ENCODE results near the gene USF1. TPM values are rescaled to one million over a fixed set of nuclear protein-coding genes. Genes with fewer than 3 reads are reported as not detected.

Gene USF1
- total and polyA plus RNA-seq, 7 experiments from 2014 or later = 3.9 to 115 (median 76.0) TPM

- H3K27me3 ChIP-seq (ENCODE audit: control insufficient read depth in 2 of 2, insufficient read depth in 2 of 2, low read length in 2 of 2) = no peaks in the 10 kb centered on the region
- H3K27ac ChIP-seq (ENCODE audit: low read depth, low read length) = no peak overlapping the region
- Mint-ChIP-seq H3K36me3 (no peaks in the 10 kb centered on the region), H3K27ac (no peak overlapping the region), H3K4me1 (peaks cover under 1 to 11% (median 2%) of the 10 kb centered on the region in 7 donors), H3K9me3 (peaks cover 0 to 5% (median 0%) of the 10 kb centered on the region in 11 donors), H3K27me3 (peaks cover 0 to 4% (median 0%) of the 10 kb centered on the region in 5 donors), H3K4me3 (no peak overlapping the region)
- CTCF ChIA-PET = no interaction called here
- H3K4me1 ChIP-seq (ENCODE audit: control insufficient read depth in 2 of 2, insufficient read depth in 2 of 2, low read length in 2 of 2) = no peaks in the 10 kb centered on the region
- H3K9me3 ChIP-seq (ENCODE audit: control insufficient read depth in 2 of 3, low read length in 3 of 3) = no peaks in the 10 kb centered on the region
- POLR2A ChIA-PET = interaction anchor here (1.3 to 2.7 kb wide), 2 partner anchors 12 to 14 kb away, joined by 4 to 8 read pairs; partner anchors contain the start of gene KLHDC9
- H3K4me3 ChIP-seq (ENCODE audit: low read length) = no peak overlapping the region
- intact Hi-C loops (cut with micrococcal nuclease) = no loop called here
- H3K36me3 ChIP-seq (ENCODE audit: control insufficient read depth in 2 of 3, insufficient read depth in 3 of 3, low read length in 3 of 3) = no peaks in the 10 kb centered on the region
- ATAC-seq = no peak
- no peak for DNase-seq
Observed at GRCh38 chr1:161085165-161085564, 39.4 kb upstream of the USF1 start.

GRCh38 chr1:161084597-161084988 lies 38.8 kb upstream of the USF1 start:
- H3K27ac ChIP-seq (ENCODE audit: low read depth, low read length) = no peak overlapping the region
- no peaks in the 10 kb centered on the region for H3K36me3 ChIP-seq (ENCODE audit: control insufficient read depth in 2 of 3, insufficient read depth in 3 of 3, low read length in 3 of 3)
- H3K27me3 Mint-ChIP-seq = peaks cover 0 to 4% (median 0%) of the 10 kb centered on the region in 5 donors
- ATAC-seq = no peak
- POLR2A ChIA-PET = interaction anchor here (0.8 to 2.7 kb wide), 3 partner anchors 13 to 56 kb away, joined by 3 to 8 read pairs (median 4); partner anchors contain the start of gene KLHDC9
- no peaks in the 10 kb centered on the region for H3K27me3 ChIP-seq (ENCODE audit: control insufficient read depth in 2 of 2, insufficient read depth in 2 of 2, low read length in 2 of 2)
- no peaks in the 10 kb centered on the region for H3K9me3 ChIP-seq (ENCODE audit: control insufficient read depth in 2 of 3, low read length in 3 of 3)
- no peaks in the 10 kb centered on the region for H3K36me3 Mint-ChIP-seq
- H3K4me3 Mint-ChIP-seq = no peak overlapping the region
- H3K27ac Mint-ChIP-seq = no peak overlapping the region
- no peak for DNase-seq
- intact Hi-C loops (cut with micrococcal nuclease) = no loop called here
- no peaks in the 10 kb centered on the region for H3K4me1 ChIP-seq (ENCODE audit: control insufficient read depth in 2 of 2, insufficient read depth in 2 of 2, low read length in 2 of 2)
- H3K9me3 Mint-ChIP-seq = peaks cover 0 to 5% (median 0%) of the 10 kb centered on the region in 11 donors
- H3K4me1 Mint-ChIP-seq = peaks cover 0 to 11% (median 0%) of the 10 kb centered on the region in 7 donors
- CTCF ChIA-PET = interaction anchor here (0.8 to 1.1 kb wide), 2 partner anchors 8 to 85 kb away, joined by 3 read pairs; no protein-coding TSS in a partner anchor
- H3K4me3 ChIP-seq (ENCODE audit: low read length) = no peak overlapping the region

- ChIA-PET CTCF (interaction anchor here (0.8 to 1.1 kb wide), 2 partner anchors 9 to 86 kb away, joined by 3 read pairs; no protein-coding TSS in a partner anchor), POLR2A (interaction anchor here (0.8 to 2.7 kb wide), 3 partner anchors 13 to 56 kb away, joined by 3 to 8 read pairs (median 4); partner anchors contain the start of gene KLHDC9)
- H3K27ac Mint-ChIP-seq = no peak overlapping the region
- Histone ChIP-seq H3K9me3 (ENCODE audit: control insufficient read depth in 2 of 3, low read length in 3 of 3) (no peaks in the 10 kb centered on the region), H3K36me3 (ENCODE audit: control insufficient read depth in 2 of 3, insufficient read depth in 3 of 3, low read length in 3 of 3) (no peaks in the 10 kb centered on the region), H3K27me3 (ENCODE audit: control insufficient read depth in 2 of 2, insufficient read depth in 2 of 2, low read length in 2 of 2) (no peaks in the 10 kb centered on the region), H3K4me3 (ENCODE audit: low read length) (no peak overlapping the region), H3K27ac (ENCODE audit: low read depth, low read length) (no peak overlapping the region), H3K4me1 (ENCODE audit: control insufficient read depth in 2 of 2, insufficient read depth in 2 of 2, low read length in 2 of 2) (no peaks in the 10 kb centered on the region)
- DNase-seq = no peak
- peaks cover 0 to 4% (median 0%) of the 10 kb centered on the region in 5 donors for H3K27me3 Mint-ChIP-seq
- H3K36me3 Mint-ChIP-seq = no peaks in the 10 kb centered on the region
- intact Hi-C loops (cut with micrococcal nuclease) = no loop called here
- ATAC-seq = no peak
- H3K4me1 Mint-ChIP-seq = peaks cover 0 to 11% (median 0%) of the 10 kb centered on the region in 7 donors
- peaks cover 0 to 5% (median 0%) of the 10 kb centered on the region in 11 donors for H3K9me3 Mint-ChIP-seq
- H3K4me3 Mint-ChIP-seq = no peak overlapping the region
Observed at GRCh38 chr1:161083748-161084596, 38.2 kb upstream of the USF1 start.

- intact Hi-C loops (cut with micrococcal nuclease) = no loop called here
- H3K9me3 Mint-ChIP-seq = peaks cover 0 to 5% (median 0%) of the 10 kb centered on the region in 11 donors
- no peak overlapping the region for H3K27ac Mint-ChIP-seq
- ATAC-seq (peak; percentile 92), DNase-seq (peak in 1 of 9 donors; percentile 24)
- H3K36me3 ChIP-seq (ENCODE audit: control insufficient read depth in 2 of 3, insufficient read depth in 3 of 3, low read length in 3 of 3) = no peaks in the 10 kb centered on the region
- H3K36me3 Mint-ChIP-seq = no peaks in the 10 kb centered on the region
- H3K27me3 Mint-ChIP-seq = peaks cover 0 to 4% (median 0%) of the 10 kb centered on the region in 5 donors
- no peaks in the 10 kb centered on the region for H3K27me3 ChIP-seq (ENCODE audit: control insufficient read depth in 2 of 2, insufficient read depth in 2 of 2, low read length in 2 of 2)
- POLR2A ChIA-PET = no interaction called here
- H3K27ac ChIP-seq (ENCODE audit: low read depth, low read length) = no peak overlapping the region
- no peaks in the 10 kb centered on the region for H3K9me3 ChIP-seq (ENCODE audit: control insufficient read depth in 2 of 3, low read length in 3 of 3)
- peaks cover 0 to 10% (median 0%) of the 10 kb centered on the region in 7 donors for H3K4me1 Mint-ChIP-seq
- no peaks in the 10 kb centered on the region for H3K4me1 ChIP-seq (ENCODE audit: control insufficient read depth in 2 of 2, insufficient read depth in 2 of 2, low read length in 2 of 2)
- CTCF ChIA-PET = interaction anchor here (0.6 kb wide), 1 partner anchor 10 kb away, joined by 4 read pairs; no protein-coding TSS in a partner anchor
- H3K4me3 ChIP-seq (ENCODE audit: low read length) = no peak overlapping the region
- no peak overlapping the region for H3K4me3 Mint-ChIP-seq
Observed at GRCh38 chr1:161082996-161083747, 37.4 kb upstream of the USF1 start.

- Mint-ChIP-seq H3K4me1 (peaks cover 0 to 10% (median 0%) of the 10 kb centered on the region in 7 donors), H3K4me3 (peak overlapping the region in 1 of 10 donors; percentile 52), H3K27ac (peak overlapping the region in 1 of 9 donors; percentile 44), H3K9me3 (peaks cover 0 to 4% (median 0%) of the 10 kb centered on the region in 11 donors), H3K36me3 (no peaks in the 10 kb centered on the region), H3K27me3 (peaks cover 0 to 4% (median 0%) of the 10 kb centered on the region in 5 donors)
- H3K36me3 ChIP-seq (ENCODE audit: control insufficient read depth in 2 of 3, insufficient read depth in 3 of 3, low read length in 3 of 3) = no peaks in the 10 kb centered on the region
- H3K4me1 ChIP-seq (ENCODE audit: control insufficient read depth in 2 of 2, insufficient read depth in 2 of 2, low read length in 2 of 2) = no peaks in the 10 kb centered on the region
- H3K4me3 ChIP-seq (ENCODE audit: low read length) = no peak overlapping the region
- no peaks in the 10 kb centered on the region for H3K27me3 ChIP-seq (ENCODE audit: control insufficient read depth in 2 of 2, insufficient read depth in 2 of 2, low read length in 2 of 2)
- no peak for ATAC-seq
- intact Hi-C loops (cut with micrococcal nuclease) = no loop called here
- DNase-seq = no peak
- no peak overlapping the region for H3K27ac ChIP-seq (ENCODE audit: low read depth, low read length)
- H3K9me3 ChIP-seq (ENCODE audit: control insufficient read depth in 2 of 3, low read length in 3 of 3) = no peaks in the 10 kb centered on the region
- CTCF ChIA-PET = interaction anchor here (0.6 kb wide), 1 partner anchor 10 kb away, joined by 4 read pairs; no protein-coding TSS in a partner anchor
- POLR2A ChIA-PET = no interaction called here
Observed at GRCh38 chr1:161082483-161082882, 36.7 kb upstream of the USF1 start.

- POLR2A ChIA-PET = interaction anchor here (0.7 kb wide), 1 partner anchor 11 kb away, joined by 3 read pairs; no protein-coding TSS in a partner anchor
Observed at GRCh38 chr1:161081519-161081918, 35.7 kb upstream of the USF1 start.

More at GRCh38 chr1:161081519-161081918, 35.7 kb upstream of the USF1 start:
- Histone ChIP-seq H3K36me3 (ENCODE audit: control insufficient read depth in 2 of 3, insufficient read depth in 3 of 3, low read length in 3 of 3) (no peaks in the 10 kb centered on the region), H3K4me1 (ENCODE audit: control insufficient read depth in 2 of 2, insufficient read depth in 2 of 2, low read length in 2 of 2) (no peaks in the 10 kb centered on the region), H3K4me3 (ENCODE audit: low read length) (no peak overlapping the region), H3K27ac (ENCODE audit: low read depth, low read length) (no peak overlapping the region), H3K9me3 (ENCODE audit: control insufficient read depth in 2 of 3, low read length in 3 of 3) (no peaks in the 10 kb centered on the region), H3K27me3 (ENCODE audit: control insufficient read depth in 2 of 2, insufficient read depth in 2 of 2, low read length in 2 of 2) (no peaks in the 10 kb centered on the region)
- Mint-ChIP-seq H3K9me3 (peaks cover 0 to 3% (median 0%) of the 10 kb centered on the region in 11 donors), H3K4me1 (peaks cover 0 to 10% (median 0%) of the 10 kb centered on the region in 7 donors), H3K27me3 (peaks cover 0 to 4% (median 0%) of the 10 kb centered on the region in 5 donors), H3K27ac (no peak overlapping the region), H3K4me3 (no peak overlapping the region), H3K36me3 (no peaks in the 10 kb centered on the region)
- ATAC-seq (no peak), DNase-seq (no peak)
- intact Hi-C loops (cut with micrococcal nuclease) = no loop called here
- CTCF ChIA-PET = interaction anchor here (0.7 kb wide), 1 partner anchor 16 kb away, joined by 5 read pairs; the partner anchor contains the start of gene KLHDC9
